Endodermal cell (in vitro differentiated cells): ENCODE data around the gene TMEM123. TPM values are rescaled to one million over a fixed set of nuclear protein-coding genes. Genes with fewer than 3 reads are reported as not detected.

Experiments used
- DNase-seq: peaks from one replicate; pipeline ENCODE4 v3.0.0-alpha.2; 2017
- H3K27ac ChIP-seq: 2 replicates; pipeline ENCODE4 v1.5.1; 2013; ENCODE audit warnings: mild to moderate bottlenecking, low read depth, low read length, moderate library complexity
- H3K27me3 ChIP-seq: 2 replicates; pipeline ENCODE4 v1.6.1; 2013; ENCODE audit warnings: mild to moderate bottlenecking, low read length, moderate library complexity; ENCODE audit not compliant: insufficient read depth, control insufficient read depth, poor library complexity, severe bottlenecking
- H3K36me3 ChIP-seq: 2 replicates; pipeline ENCODE4 v1.7.0; 2013; ENCODE audit warnings: mild to moderate bottlenecking, low read length, moderate library complexity; ENCODE audit not compliant: control insufficient read depth, insufficient read depth
- H3K4me1 ChIP-seq: one replicate; pipeline ENCODE4 v1.7.0; 2013; ENCODE audit warnings: low read length; ENCODE audit not compliant: control insufficient read depth, insufficient read depth
- H3K4me3 ChIP-seq: 2 replicates; pipeline ENCODE4 v1.5.1; 2013; ENCODE audit warnings: mild to moderate bottlenecking, low read length, moderate library complexity
- H3K9ac ChIP-seq: 2 replicates; pipeline ENCODE4 v1.6.1; 2013; ENCODE audit warnings: mild to moderate bottlenecking, low read length, moderate library complexity; ENCODE audit not compliant: poor library complexity, severe bottlenecking; ENCODE audit errors: extremely low read depth
- H3K9me3 ChIP-seq: 2 replicates; pipeline ENCODE4 v1.6.1; 2013; ENCODE audit warnings: mild to moderate bottlenecking, low read length, moderate library complexity; ENCODE audit not compliant: control insufficient read depth
- H3K27ac Mint-ChIP-seq: 2 replicates; pipeline ENCODE4 v1.8.0; 2020; ENCODE audit warnings: mixed read lengths
- H3K27me3 Mint-ChIP-seq: 2 replicates; pipeline ENCODE4 v1.8.0; 2021; ENCODE audit warnings: mild to moderate bottlenecking, mixed read lengths; ENCODE audit not compliant: insufficient read depth
- H3K36me3 Mint-ChIP-seq: 2 replicates; pipeline ENCODE4 v1.8.0; 2020; ENCODE audit warnings: low read depth, mixed read lengths
- H3K4me1 Mint-ChIP-seq: 2 replicates; pipeline ENCODE4 v1.8.0; 2020; ENCODE audit warnings: mixed read lengths
- H3K4me3 Mint-ChIP-seq: 2 replicates; pipeline ENCODE4 v1.8.0; 2020; ENCODE audit warnings: mild to moderate bottlenecking, moderate library complexity, mixed read lengths
- H3K9me3 Mint-ChIP-seq: 2 replicates; pipeline ENCODE4 v1.8.0; 2020; ENCODE audit warnings: mild to moderate bottlenecking, mixed read lengths
- CTCF ChIP-seq: fragments of 200-600 bp; sonication (generic); conservative IDR thresholded peaks from 2 replicates; pipeline ENCODE4 v1.5.0; 2021; ENCODE audit warnings: antibody characterized with exemption, mild to moderate bottlenecking
- WGBS, 2 experiments: methylation state at CpG; one replicate each; pipeline versions ENCODE4 v1.1.5 to v1.1.7; 2013; ENCODE audit warnings: missing lambda C conversion rate in 2 of 2, mixed read lengths in 1 of 2; ENCODE audit not compliant: insufficient coverage in 1 of 2, insufficient read length in 1 of 2; 5-methylcytosine and 5-hydroxymethylcytosine counted together
- total RNA-seq, 2 donors: library from RNA; stranded (reverse); fragmentation: NEBNext Ultra II Directional in 1 of 2; extraction: Animal tissue kit (Norgen Biotek cat#: 25700) in 1 of 2; gene quantifications; 2 replicates in 1 of 2; 3 replicates in 1 of 2; pipeline ENCODE4 v1.2.1, GENCODE V29; 2021

TMEM123 gene
- total RNA-seq, 2 donors from 2014 or later: 216 to 256 TPM

GRCh38 chr11:102385085-102386007 is 67.2 kb downstream of the TMEM123 start:
- Histone ChIP-seq H3K4me3 (peak overlapping the region; percentile 26), H3K9me3 (peaks cover 10% of the 10 kb centered on the region), H3K9ac (peak overlapping the region; percentile 31), H3K36me3 (peaks cover 56% of the 10 kb centered on the region), H3K27me3 (no peaks in the 10 kb centered on the region), H3K4me1 (peaks cover 12% of the 10 kb centered on the region), H3K27ac (no peak overlapping the region)
- Mint-ChIP-seq H3K36me3 (peaks cover 50% of the 10 kb centered on the region), H3K27me3 (no peaks in the 10 kb centered on the region), H3K27ac (peak overlapping the region; percentile 82), H3K4me3 (peak overlapping the region; percentile 1), H3K4me1 (peaks cover 57% of the 10 kb centered on the region), H3K9me3 (no peaks in the 10 kb centered on the region)
- DNase-seq: no peak
- no peak for TF ChIP-seq CTCF
- WGBS, 2 experiments: 95% methylated on average over 4 of the region's 5 CpGs; no CpG with 5 or more reads in 1 of the 2 experiments

- peak; percentile 48 for DNase-seq
- peaks cover 58% of the 10 kb centered on the region for H3K36me3 ChIP-seq
- Mint-ChIP-seq H3K36me3 (peaks cover 55% of the 10 kb centered on the region), H3K4me3 (peak overlapping the region; percentile 1), H3K9me3 (no peaks in the 10 kb centered on the region), H3K27me3 (no peaks in the 10 kb centered on the region), H3K27ac (peak overlapping the region; percentile 82), H3K4me1 (peaks cover 61% of the 10 kb centered on the region)
- no peak overlapping the region for H3K27ac ChIP-seq
- H3K4me1 ChIP-seq: peaks cover 11% of the 10 kb centered on the region
- H3K27me3 ChIP-seq: no peaks in the 10 kb centered on the region
- no peak for TF ChIP-seq CTCF
- no peak overlapping the region for H3K4me3 ChIP-seq
- H3K9me3 ChIP-seq: peaks cover 10% of the 10 kb centered on the region
- 88 to 98% methylated on average over 4 to 15 of the region's 15 CpGs for WGBS, 2 experiments
- no peak overlapping the region for H3K9ac ChIP-seq
These were observed 68.0 kb downstream of the TMEM123 start for GRCh38 chr11:102384419-102385079.

GRCh38 chr11:102383839-102384238 is 68.7 kb downstream of the TMEM123 start:
- peaks cover 11% of the 10 kb centered on the region for H3K4me1 ChIP-seq
- no peaks in the 10 kb centered on the region for H3K27me3 Mint-ChIP-seq
- no peak for TF ChIP-seq CTCF
- 94 to 100% methylated on average over 2 to 3 of the region's 3 CpGs for WGBS, 2 experiments
- peaks cover 4% of the 10 kb centered on the region for H3K9me3 ChIP-seq
- peaks cover 55% of the 10 kb centered on the region for H3K36me3 Mint-ChIP-seq
- H3K9ac ChIP-seq: no peak overlapping the region
- no peak for DNase-seq
- H3K4me1 Mint-ChIP-seq: peaks cover 63% of the 10 kb centered on the region
- H3K4me3 ChIP-seq: no peak overlapping the region
- H3K36me3 ChIP-seq: peaks cover 58% of the 10 kb centered on the region
- no peak overlapping the region for H3K4me3 Mint-ChIP-seq
- no peaks in the 10 kb centered on the region for H3K27me3 ChIP-seq
- no peaks in the 10 kb centered on the region for H3K9me3 Mint-ChIP-seq
- no peak overlapping the region for H3K27ac ChIP-seq
- H3K27ac Mint-ChIP-seq: peak overlapping the region; percentile 82
